Colonic mucosa (tissue), 4 donors: ENCODE results near the gene GGPS1. TPM values are rescaled to one million over a fixed set of nuclear protein-coding genes. Genes with fewer than 3 reads are reported as not detected.

Experiments
- DNase-seq: peaks from one replicate; pipeline ENCODE4 v3.0.0-alpha.2; 2020
- H3K27ac ChIP-seq: fragments of 200-600 bp; one replicate; pipeline ENCODE4 v1.8.0; 2021
- H3K27me3 ChIP-seq: fragments of 200-600 bp; one replicate; pipeline ENCODE4 v1.8.0; 2021
- H3K36me3 ChIP-seq: fragments of 200-600 bp; one replicate; pipeline ENCODE4 v1.8.0; 2021
- H3K4me1 ChIP-seq: fragments of 200-600 bp; one replicate; pipeline ENCODE4 v1.8.0; 2021; ENCODE audit warnings: mild to moderate bottlenecking
- H3K4me3 ChIP-seq: fragments of 200-600 bp; one replicate; pipeline ENCODE4 v1.8.0; 2021
- H3K9ac ChIP-seq, 2 donors: one replicate each; pipeline ENCODE4 v1.7.0; 2013; ENCODE audit warnings: control low read depth in 2 of 2, low read depth in 2 of 2, low read length in 2 of 2
- H3K9me3 ChIP-seq: fragments of 200-600 bp; one replicate; pipeline ENCODE4 v1.8.0; 2021
- CTCF ChIP-seq: fragments of 200-600 bp; IDR thresholded peaks from one replicate; pipeline ENCODE4 v1.8.0; 2022; ENCODE audit warnings: antibody characterized with exemption, mild to moderate bottlenecking
- intact Hi-C: fragments of 100-400 bp; cut with DNase I; formaldehyde crosslinking; loops from one replicate; pipeline ENCODE4 v1.14.1; 2022
- total RNA-seq, 2 donors: library from RNA; stranded (reverse); fragmentation: NEBNext Ultra II Directional in 1 of 2; extraction: Animal tissue kit (Norgen Biotek cat#: 25700) in 1 of 2; gene quantifications; one replicate each; pipeline ENCODE4 v1.2.1, GENCODE V29; 2021
- donor health status: healthy.
- donor health status: DM: no; HTN: no; CAD: no.
- donor health status: DM: no; HTN: no; CAD: no.

GGPS1 gene
- total RNA-seq, 2 donors from 2014 or later, result 26.2 to 38.9 TPM

GRCh38 chr1:235298758-235299157, 29.6 kb upstream of the GGPS1 start:
- TF ChIP-seq CTCF, result no peak
- intact Hi-C loops, result no loop called here
- Histone ChIP-seq H3K9me3 (no peaks in the 10 kb centered on the region), H3K36me3 (no peaks in the 10 kb centered on the region), H3K4me3 (no peak overlapping the region), H3K27ac (no peak overlapping the region), H3K9ac (no peak overlapping the region), H3K4me1 (no peaks in the 10 kb centered on the region), H3K27me3 (no peaks in the 10 kb centered on the region)
- no peak for DNase-seq

DNA sequence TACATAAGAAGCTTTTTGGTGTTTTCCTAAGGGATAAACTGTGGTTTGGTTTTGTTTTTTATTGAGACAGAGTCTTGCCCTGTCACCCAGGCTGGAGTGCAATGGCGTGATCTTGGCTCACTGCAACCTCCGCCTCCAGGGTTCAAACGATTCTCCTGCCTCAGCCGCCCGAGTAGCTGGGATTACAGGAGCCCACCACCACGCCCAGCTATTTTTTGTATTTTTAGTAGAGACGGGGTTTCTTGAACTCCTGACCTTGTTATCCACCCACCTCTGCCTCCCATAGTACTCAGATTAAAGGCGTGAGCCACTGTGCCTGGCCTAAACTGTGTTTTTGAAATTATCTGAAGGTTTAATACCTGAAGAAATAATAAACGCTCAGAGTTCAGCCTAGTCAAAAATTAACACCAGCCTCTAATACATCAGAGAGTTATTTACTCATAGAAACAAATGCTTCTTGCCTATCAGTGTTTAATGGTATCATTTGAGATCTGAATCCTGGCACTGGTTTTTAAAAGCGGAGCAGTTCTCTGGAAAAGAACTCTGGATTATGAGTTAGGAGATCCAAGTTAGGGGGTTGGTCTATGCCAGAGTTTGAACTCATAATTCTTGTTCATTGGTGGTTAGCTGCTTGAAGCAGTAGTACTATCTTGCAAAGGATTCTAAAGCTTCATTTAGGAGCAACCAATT, 29.1 kb upstream of the GGPS1 start:
- Histone ChIP-seq H3K27me3 (no peaks in the 10 kb centered on the region), H3K9ac (no peak overlapping the region), H3K36me3 (no peaks in the 10 kb centered on the region), H3K4me1 (no peaks in the 10 kb centered on the region), H3K27ac (no peak overlapping the region), H3K9me3 (no peaks in the 10 kb centered on the region), H3K4me3 (no peak overlapping the region)
- intact Hi-C loops, result no loop called here
- TF ChIP-seq CTCF, result no peak
- no peak for DNase-seq

- TF ChIP-seq CTCF, result no peak
- no peak overlapping the region for H3K27ac ChIP-seq
- H3K9ac ChIP-seq, result no peak overlapping the region
- no peaks in the 10 kb centered on the region for H3K36me3 ChIP-seq
- H3K9me3 ChIP-seq, result no peaks in the 10 kb centered on the region
- no peak overlapping the region for H3K4me3 ChIP-seq
- no peaks in the 10 kb centered on the region for H3K4me1 ChIP-seq
- intact Hi-C loops, result no loop called here
- H3K27me3 ChIP-seq, result no peaks in the 10 kb centered on the region
- no peak for DNase-seq
These were observed 26.2 kb upstream of the GGPS1 start for GRCh38 chr1:235302143-235302542.

DNA sequence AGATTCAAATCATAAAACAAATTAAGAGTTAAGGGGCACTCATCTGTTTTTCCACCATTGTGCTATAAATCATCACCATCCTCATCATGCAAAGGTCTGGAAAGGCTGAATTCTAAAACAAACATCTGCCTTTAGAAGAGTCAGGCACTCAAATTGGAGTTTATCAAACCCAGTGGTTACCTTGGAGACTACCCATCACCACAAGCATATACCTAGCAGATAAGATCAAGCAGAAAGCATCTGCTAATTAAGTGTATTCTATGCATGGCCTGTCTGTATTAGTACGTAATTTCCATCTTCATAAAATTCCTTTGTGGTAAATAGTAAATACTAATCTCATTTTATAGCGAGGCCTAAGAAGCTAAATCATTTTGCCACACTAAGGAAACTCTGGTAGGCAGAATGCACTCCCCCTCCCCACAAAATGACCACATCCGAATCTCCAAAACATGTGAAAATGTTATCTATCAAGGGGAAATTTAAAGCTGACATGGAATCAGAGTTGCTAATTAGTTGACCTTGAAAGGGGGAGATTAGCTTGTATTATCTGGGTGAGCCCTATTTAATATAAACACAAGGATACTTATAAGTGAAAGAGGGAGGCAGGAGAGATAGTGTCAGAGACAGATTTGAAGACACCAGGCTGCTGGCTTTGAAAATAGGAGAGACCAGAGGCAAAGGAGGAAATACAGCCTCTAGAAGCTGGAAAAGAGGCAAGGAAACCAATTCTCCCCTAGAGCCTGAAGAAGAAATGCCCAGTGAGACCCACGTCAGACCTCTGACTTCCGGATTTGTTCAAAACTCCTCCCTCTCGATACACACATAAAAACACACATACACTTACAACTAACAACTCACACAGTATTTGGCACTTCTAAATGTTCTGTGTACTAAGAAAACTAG, 23.6 kb upstream of the GGPS1 start:
- Histone ChIP-seq H3K27ac (no peak overlapping the region), H3K4me1 (no peaks in the 10 kb centered on the region)
- intact Hi-C loops, result no loop called here

More for the DNA sequence above, 23.6 kb upstream of the GGPS1 start:
- Histone ChIP-seq H3K9me3 (no peaks in the 10 kb centered on the region), H3K9ac (no peak overlapping the region), H3K27me3 (no peaks in the 10 kb centered on the region), H3K36me3 (no peaks in the 10 kb centered on the region), H3K4me3 (no peak overlapping the region)
- no peak for DNase-seq
- no peak for TF ChIP-seq CTCF
